ENCODE data around the gene TRPC5OS.

Gene TRPC5OS

DNA sequence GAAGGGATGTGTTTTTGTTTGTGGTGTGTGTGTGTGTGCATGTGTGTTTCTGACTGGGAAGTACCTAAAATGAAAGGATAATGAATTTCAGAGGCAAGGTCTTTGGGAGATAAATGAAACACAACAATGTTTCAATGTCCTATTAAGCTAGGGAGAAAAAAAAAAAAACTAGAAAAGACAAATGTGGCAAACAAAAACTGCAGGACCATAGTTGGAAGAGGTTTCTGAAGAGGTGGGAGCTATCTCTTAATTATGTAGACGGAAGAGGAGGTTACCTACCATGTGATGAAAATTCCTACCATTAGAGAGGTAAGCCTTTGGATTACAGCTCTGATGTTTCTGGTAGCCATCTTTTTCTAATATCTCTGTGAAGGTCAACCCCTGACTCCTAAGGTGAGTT lies at the start of gene TRPC5OS:
Gene TRPC5OS (plus strand): TSS at position 301 of the 400 bp plus-strand sequence. CDS start 25,669 bp downstream, outside the sequence.
- DNase-seq (ENCODE audit: low spot score) = no peak

DNA sequence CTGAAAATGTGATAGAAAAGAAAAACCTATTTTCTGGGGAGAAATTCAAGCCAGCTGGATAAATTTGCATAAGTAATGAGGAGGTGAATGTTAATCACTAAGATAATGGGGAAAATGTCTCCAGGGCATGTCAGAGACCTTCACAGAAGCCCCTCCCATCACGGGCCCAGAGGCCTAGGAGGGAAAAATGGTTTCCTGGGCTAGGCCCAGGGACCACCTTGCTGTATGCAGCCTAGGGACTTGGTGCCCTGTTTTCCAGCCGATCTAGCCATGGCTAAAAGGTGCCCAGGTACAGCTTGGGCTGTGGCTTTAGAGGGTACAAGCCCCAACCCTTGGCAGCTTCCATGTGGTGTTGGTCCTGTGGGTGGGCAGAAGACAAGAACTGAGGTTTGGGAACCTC lies 46.6 kb upstream of the TRPC5OS start:
- DNase-seq (ENCODE audit: low spot score) = no peak

DNA sequence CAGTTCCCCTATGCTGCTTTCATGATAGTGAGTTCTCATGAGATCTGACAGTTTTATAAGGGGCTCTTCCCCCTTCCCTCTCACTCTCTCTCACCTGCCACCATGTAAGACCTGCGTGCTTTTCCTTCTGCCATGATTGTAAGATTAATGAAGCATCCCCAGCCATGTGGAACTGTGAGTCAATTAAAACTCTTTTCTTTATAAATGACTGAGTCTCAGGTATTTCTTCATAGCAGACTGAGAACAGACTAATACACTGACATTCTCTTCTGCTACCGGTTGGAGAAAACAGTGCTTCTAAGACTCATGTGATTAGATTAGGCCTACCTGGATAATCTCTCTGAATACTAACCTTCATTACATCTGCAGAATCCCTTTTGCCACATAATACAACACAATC lies 45.4 kb upstream of the TRPC5OS start:
- DNase-seq (ENCODE audit: low spot score) = no peak

DNA sequence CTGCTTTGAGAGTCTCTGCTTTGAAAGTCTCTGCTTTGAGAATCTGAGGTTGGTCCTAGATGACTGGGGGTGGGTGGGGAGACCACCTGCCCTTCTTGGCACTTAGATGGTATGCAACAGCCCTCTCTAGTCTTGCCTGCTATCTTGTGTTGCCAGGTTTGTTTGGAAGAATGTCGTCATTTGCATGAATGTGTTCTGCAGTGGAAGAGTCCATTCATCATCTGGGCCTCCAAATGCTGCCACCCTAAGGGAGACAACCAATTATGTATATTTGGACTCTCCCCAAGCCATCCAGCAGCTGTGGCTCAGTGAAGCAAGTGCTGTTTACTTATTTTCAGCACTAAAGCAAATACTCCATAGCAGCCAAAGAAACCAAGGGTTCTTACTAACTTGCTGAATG lies 44.6 kb upstream of the TRPC5OS start:
- no peak for DNase-seq (ENCODE audit: low spot score)

DNA sequence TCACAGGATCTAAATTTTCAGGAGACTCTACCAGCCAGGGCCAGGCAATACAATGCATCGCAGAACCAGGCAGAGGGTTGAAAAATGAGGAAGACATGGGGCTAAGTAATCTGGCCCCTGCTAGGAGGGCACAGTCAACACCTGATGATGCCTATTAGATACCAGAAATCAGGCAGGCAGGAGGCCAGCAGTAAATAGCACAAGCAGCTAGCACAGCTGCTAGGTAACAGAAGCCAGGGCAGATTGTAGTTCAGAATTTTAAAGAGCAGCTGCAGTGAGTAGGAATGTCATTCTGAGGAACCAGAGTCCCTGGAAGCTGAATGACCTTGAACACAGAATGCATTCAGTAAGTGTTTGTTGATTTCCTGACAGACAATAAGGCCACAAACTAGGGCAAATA lies 38.8 kb upstream of the TRPC5OS start:
- no peak for DNase-seq (ENCODE audit: low spot score)

DNA sequence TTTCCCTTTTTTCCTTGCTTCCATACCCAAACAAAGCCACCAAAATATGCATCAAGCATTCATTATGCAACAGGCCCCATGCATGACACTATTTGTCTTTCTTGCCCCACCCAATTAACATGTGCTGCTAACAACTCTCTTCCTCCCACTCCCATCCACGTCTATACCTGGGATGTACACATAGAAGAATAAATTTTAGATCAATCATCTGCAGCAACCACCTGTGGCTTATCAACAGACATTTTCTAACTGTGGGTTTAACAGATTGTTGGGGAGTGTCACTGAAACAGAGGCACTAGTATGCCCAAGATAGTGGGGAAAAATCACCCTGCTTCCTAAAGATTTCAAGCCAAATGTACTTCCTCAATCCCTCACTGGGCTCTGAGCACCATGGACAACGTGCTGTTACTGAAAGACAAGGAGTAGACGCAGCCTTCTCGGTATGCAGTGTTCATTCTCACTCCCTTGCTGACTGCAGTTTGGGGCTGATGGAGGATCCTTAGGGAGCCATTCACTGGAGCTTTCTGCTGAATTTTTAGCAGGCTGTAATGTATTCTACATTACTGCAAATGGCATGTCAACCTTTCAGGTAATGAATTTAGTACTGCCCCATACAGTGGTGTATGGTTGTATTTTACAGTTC lies 28.4 kb upstream of the TRPC5OS start:
- DNase-seq (ENCODE audit: low spot score) = no peak

DNA sequence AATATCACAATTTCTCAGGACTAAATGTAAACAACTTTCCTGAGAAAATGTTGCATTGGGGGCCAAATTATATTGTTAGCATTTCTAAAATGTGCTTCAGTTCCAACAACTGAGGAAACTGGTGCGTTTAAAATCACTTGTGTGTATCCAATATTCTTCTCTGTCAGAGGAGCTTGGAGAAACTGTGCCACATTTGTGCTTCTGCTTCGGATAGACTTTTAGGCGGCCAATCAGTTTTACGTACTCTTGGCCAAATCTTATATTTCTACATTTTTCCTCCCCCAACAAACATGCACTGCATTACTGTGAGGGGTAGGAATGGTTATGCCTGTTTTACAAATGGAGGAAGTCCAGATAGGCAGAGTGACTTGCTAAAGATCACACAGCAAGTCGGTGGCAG lies 27.4 kb upstream of the TRPC5OS start:
- no peak for DNase-seq (ENCODE audit: low spot score)

DNA sequence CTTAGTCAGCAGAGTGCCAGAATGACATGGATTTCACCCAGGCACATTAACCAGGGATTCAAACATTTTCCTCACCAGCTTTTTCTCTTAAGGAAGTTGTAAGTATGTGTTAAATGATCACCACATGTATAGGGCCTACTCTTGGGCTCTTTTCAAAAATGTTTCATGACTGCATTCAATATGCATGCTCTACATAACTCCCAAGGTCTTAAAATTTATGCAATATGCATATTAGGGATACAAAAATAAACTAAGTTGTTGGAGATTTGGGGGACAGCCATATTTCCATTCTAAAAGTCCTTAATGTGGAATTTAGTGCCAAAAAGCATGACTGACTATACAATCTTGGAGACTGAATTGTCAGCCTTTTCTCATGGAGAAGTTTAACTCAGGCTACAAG lies 25.0 kb upstream of the TRPC5OS start:
- no peak for DNase-seq (ENCODE audit: low spot score)

DNA sequence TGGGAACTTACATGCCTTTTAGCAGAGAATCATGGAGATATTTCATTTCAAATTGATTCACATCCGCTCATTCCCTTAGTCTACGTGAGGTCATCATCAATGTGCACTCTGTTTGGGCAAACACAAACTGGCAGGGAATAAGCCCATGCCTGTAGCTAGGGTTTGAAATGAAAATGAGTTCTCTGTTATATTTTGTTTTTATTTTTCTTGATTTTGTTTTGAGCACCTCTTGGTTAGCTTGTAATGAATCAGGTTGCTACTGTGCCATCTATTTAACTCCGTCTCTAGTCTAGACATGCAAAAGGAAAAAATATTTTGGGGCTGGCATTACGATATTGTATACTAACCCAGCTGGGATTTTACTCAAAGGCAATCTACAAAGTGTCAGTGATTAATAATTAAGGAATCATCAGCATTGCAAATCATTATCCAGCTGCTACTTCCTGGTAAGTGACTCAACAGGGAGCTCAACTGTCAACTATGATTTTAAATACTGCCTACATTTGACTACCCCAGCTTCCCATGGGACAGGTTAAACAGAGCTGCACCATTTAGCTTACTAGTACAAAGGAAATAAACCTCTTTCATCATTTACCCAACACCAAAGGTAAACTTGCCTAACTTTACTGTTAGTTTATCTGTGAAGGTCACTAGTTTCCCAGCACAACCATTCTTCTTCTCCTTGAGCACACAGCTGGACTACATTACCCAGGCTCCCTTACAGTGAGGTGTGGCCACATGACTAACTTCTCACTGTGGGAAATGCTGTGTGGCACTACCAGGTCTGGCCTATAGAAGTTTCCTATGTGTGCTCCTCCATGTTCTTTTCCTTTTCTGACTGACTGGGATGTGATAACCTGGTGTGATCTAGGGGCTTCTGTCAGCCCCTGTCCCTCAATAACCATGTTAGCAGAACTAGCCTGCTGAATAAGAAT lies 21.2 kb upstream of the TRPC5OS start:
- no peak for DNase-seq (ENCODE audit: low spot score)

DNA sequence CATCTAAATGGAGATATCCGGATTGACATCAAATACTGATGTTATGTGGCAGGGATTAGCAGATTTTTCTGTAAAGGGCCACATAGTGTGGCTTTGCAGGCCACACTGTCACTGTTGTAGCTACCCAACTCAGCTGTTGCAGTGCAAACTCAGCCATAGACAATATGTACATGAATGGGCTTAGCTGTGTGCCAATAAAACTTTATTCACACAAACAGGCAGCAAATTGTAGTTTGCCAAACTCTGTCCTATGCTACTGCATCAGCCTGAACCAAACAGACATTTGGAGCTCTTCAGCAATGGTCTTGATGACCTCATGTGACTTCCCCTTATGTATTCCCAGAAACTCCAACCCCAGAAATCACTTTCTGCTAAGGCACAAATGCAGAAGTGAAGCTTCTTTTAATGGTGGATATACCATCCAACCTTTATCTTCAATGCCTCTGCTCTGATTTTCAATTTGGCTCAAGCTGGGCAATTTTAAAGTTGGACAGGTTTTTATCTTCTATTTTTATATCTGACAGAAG lies 18.4 kb upstream of the TRPC5OS start:
- no peak for DNase-seq (ENCODE audit: low spot score)

DNA sequence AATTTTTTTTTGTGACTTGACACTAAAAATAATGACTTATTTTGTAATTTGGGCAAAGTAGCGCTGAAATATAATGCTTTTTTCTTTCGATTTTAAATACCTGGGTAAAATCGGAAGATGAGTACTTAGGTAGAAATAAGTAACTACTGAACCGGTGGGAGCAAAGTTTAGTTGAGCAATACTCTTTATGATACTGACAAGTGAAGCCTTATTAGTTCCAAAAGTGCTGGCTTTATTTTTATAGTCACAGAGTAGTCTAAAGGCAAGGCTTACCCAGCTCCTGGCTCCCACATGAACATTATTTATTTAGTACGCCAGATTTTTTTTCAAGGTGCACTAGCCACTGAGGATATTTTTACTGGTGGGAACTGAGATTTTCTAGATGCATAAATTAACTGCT lies 14.4 kb upstream of the TRPC5OS start:
- no peak for DNase-seq (ENCODE audit: low spot score)

DNA sequence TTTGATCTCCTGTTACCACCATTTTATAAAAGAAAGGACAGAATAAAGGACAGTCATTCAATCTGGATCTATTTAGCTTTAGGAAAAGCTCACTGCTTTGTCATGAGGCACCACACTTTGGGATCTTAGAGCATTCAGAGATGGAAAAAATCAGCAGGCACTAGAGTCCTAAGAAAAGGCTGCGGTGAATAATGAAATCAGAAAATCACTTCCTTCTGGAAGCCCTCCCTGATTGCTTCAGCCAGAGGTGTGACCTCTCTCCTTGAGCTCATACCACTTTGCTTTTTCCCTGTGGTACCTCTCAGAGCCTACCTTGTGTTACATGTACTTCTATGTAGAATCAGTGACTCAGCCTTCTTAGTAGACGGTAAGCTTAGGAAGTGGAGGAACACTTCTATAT lies 8.7 kb upstream of the TRPC5OS start:
- no peak for DNase-seq (ENCODE audit: low spot score)

DNA sequence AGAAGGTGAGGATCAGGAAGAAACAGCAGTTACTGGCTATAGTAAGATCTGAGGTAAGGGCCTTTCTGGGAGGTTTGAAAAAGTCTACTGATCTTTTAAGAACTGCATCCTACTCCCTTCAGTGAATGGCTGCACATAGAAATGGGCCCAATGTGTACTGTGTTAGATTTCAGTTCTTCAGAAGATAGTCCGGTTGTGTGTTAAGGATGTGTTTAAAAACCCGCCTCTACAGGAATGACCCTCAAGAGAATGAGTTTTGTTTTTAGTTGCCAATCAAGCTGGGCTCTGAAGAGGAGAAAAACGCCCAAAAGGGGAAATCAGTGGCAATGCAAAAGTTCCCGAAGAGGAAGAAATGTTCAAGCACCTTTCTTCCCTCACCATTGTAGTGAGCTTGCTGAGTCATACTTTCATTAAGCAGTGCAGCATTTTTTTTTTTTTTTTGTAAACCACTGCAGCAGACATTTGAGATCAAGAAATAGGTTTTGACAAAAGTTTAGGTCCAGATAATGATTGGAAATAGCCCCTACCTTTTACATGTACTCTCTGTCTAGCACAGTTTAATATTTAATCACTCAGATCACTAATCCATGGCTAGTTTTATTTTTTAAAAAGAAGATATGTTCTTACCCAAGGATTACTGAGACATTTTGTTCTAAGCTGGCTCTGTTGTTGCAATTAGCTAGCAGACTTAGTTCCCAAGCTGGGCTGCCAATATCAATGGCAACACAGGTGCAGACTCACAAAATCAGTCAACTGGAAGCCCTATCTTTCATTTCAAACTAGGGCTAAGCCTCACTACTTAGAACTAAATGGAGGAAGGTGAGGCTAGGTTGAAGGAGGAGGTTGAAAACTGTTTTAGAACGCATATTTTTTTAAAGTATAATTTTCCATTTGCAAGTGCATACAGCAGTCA lies 7.0 kb upstream of the TRPC5OS start:
- DNase-seq (ENCODE audit: low spot score) = no peak

DNA sequence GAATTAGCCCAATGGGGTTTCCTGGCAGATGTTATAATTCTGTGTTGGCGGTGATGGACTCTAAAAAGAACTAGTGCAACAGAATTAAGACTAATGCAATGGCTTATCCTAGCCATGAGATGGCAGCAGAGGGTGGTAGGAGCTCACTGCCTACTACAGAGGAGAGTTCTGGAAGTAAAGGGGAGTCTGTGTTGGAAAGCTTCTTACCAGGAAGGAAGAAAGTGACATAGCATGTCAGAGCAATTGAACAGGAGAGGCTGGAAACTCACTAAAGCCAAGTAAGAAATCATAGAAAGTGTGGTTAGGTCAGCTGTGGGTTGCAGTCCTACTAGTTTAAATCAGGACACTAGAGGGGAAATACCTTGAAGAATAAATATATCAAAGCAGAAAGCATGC lies 6.3 kb upstream of the TRPC5OS start:
- DNase-seq (ENCODE audit: low spot score) = no peak

DNA sequence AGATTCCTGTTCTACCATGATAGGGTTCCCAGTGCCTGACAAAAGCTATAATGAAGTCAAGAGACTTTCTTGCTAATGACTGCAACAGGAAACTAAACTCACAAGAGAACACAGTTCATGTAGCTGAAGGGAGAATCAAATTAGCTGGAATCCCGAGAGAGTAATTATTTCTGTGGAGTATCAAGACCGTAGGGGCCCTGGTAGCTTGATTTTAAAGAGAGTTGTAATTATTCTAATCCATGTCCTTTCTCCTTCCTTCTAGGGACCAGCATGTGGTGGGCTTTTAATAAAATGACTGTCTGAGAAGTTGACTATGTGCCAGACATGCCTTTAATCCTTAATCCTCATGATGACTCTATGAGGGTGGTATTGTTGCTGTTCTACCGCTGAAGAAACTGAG lies 1.7 kb upstream of the TRPC5OS start:
- no peak for DNase-seq (ENCODE audit: low spot score)

DNA sequence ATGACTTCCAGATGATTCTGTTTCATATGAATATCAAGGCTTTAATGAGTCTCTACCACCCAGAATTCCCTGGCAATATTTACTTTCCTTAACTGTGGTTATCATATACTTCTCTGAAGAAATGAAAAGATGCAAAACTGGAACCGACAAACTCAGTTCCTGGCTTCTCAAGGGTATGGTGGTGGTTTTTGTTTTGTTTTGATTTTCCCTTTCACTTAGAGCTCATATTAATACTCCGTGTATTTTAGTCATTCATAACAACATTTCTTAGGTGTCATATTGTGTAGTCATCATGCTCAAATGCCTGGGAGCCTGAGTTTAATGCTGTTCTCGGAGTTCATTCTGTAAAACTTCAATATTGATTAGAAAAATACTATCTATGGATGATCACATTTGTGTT lies 665 bp downstream of the TRPC5OS start:
- no peak for DNase-seq (ENCODE audit: low spot score)

DNA sequence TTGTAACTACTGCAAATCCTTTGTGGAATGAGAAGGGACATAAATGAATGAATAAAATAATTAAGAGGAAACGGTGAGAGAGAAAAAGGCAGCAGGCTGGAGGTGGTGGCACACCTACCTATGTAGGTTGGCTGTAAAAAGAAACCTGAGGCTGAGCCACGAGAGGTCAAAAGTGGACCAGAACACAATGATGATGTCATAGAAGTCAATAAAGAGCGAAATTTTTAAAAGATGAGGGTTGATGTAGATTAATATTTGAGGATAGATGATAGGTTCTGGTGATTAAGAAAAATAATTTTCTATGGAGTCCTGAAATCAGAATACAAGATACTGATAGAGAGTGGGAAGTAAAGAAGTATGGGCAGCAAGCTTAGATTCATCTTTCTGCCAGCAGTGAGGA lies 1.7 kb downstream of the TRPC5OS start:
- DNase-seq (ENCODE audit: low spot score) = no peak

DNA sequence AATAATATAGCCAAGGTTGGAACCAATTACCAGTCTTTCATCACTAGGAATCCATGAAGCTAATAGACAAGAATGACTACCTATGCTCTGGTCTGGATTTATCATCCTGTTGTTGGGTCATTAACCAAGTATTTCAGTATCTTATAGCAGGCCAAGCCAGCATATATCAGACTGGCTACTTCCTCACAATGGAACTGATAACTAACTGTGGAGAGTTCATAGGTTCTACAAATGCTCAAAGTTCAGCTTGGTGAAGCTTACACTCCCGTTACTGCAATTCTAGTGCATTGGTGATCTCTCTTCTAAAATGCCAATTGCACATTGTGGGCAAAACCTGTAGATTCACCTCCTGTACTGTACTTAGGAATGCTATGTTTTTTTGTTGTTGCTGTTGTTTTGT lies 4.8 kb downstream of the TRPC5OS start:
- DNase-seq (ENCODE audit: low spot score) = no peak

DNA sequence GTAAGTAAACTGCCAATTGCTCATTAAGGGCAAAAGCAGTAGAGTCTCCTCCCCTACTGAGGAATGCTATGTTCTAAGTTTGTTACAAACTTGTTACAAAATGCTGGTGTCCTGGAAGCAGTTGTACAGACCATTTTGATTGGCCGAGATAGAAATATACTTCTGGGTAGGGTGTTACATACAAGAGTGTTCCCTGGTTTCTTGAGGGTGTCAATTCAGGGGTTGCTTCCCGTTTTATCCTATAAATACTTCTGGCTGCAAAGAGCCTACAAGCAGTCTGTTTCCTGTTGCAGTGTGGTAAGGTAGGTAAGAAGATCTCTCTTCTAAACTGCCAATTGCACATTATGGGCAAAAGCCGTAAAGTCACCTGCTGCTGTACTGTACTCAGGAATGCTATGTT lies 5.7 kb downstream of the TRPC5OS start:
- no peak for DNase-seq (ENCODE audit: low spot score)

DNA sequence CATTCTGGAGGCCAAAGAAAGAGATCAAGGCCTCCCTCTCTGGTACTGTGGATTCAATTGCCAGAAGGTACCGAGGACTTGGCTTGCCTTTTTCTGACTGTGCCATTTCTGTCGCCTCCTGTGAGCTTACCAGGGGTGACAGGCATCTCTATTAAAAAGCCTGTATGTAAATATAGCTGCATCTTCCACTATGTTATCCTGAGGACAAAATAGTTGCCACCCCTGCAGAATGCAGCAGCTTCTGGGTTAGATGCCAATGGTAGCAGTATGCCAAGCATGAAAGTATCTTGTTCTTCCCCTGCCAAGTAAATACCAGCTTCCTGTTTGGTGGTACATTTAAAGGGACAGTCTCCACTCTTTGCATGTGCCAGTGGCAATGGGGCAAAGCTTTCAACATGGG lies 10.7 kb downstream of the TRPC5OS start:
- DNase-seq (ENCODE audit: low spot score) = no peak

DNA sequence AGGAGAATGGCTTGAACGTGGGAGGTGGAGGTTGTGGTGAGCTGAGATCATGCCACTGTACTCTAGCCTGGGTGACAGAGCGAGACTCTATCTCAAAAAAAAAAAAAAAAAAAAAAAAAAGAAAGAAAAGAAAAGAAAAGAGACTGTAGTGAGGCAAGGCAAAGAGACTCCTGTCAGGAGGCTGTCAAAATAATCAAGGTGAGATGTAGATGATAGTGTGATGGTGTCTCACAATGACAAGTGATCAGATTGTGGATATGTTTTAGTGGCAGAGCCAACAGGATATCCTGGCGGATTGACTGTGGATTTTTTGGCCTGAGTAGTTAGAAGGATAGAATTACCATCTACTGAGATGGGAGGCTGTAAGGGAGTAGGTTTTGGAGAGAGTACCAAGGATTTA lies 12.6 kb downstream of the TRPC5OS start:
- no peak for DNase-seq (ENCODE audit: low spot score)

DNA sequence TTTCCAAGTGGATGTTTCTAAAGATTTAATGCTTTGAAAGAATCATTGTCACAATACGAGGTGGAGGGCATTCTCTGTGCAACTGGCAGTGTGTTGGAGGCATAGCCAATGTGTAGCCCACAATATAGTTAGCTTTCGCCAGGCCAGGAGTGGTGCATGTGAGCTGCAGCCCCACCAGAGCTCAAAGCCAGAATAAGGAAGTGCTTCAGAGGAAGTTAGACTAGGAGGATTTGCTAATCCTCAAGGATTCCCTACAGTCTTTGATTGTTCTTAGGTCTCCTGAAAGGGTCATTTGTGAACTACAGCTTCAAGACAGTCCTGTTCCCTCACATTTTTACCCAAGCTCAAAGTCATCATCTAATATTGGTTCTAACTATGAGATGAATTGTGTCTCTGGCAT lies 16.4 kb downstream of the TRPC5OS start:
- DNase-seq (ENCODE audit: low spot score) = no peak

Measured in hematopoietic multipotent progenitor cell treated with erythropoietin and hydrocortisone succinate and interleukin-3 and kit ligand, for 17 days (in vitro differentiated cells).